ENCODE results near the gene OR52E1. TPM values are rescaled to one million over a fixed set of nuclear protein-coding genes. Genes with fewer than 3 reads are reported as not detected.

Gene OR52E1
- total RNA-seq, 1 donor from 2014 or later, result not detected

DNA sequence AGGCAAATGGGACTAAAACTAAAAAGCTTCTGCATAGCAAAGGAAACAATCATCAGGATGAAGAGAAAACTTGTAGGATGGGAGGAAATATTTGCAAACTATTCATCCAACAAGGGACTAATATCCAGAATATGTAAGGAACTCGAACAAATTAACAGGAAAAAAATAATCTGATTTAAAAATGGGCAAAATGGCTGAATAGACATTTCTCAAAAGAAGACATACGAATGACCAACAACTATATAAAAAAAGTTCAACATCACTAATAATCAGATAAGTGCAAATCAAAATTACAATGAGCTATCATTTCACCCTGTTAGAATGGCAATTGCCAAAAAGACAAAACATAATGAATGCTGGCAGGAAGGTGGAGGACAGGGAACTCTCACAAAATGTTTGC lies 12.0 kb downstream of the OR52E1 start:
- DNase-seq (ENCODE audit: low read depth), result no peak
- TF ChIP-seq CTCF (conservative IDR thresholded peaks at IDR 0.05; ENCODE audit: low read depth, low read length), result no peak
- H3K4me3 ChIP-seq (ENCODE audit: low read depth, low read length), result no peak overlapping the region

DNA sequence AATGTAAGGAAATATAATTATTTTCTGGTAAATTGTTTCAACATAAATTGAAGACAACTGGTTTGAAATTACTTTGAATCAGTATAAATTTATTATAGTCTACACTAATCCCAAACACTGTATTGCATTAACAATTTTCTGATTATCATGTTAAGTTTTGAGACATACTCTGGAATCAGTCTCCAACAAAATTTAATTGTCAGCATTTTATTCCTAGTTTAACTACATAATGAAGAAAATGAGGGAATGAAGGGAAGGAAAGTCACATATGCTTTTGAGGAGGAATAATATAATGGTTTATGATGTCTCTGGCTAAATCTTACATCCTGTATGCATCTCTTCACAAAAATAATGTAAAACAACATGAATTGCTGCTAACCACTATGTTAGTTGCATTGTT lies 14.2 kb downstream of the OR52E1 start:
- no peak overlapping the region for H3K4me3 ChIP-seq (ENCODE audit: low read depth, low read length)
- no peak for TF ChIP-seq CTCF (conservative IDR thresholded peaks at IDR 0.05; ENCODE audit: low read depth, low read length)
- no peak for DNase-seq (ENCODE audit: low read depth)

- TF ChIP-seq CTCF (conservative IDR thresholded peaks at IDR 0.05; ENCODE audit: low read depth, low read length), result no peak
- no peak for DNase-seq (ENCODE audit: low read depth)
- H3K4me3 ChIP-seq (ENCODE audit: low read depth, low read length), result no peak overlapping the region
Measured at GRCh38 chr11:5088556-5088955, 19.2 kb downstream of the OR52E1 start.

DNA sequence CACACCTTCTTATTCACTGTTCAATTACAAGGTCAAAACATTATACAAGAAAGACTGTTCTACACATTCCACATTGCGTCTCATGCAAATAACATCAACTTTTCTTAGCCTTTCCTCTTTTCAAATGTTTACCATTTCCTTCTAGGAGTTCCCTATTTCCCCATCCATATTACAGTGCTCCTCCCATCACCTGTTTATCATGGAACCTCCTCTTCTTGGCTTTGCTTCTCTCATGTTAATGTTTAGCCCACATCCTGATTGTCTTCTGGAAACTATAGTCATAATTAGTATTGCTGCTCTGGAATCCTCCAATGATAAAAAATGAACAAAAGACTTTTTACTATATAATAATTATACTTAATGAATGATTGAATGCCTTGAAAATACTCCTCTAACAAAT lies 21.3 kb downstream of the OR52E1 start:
- no peak overlapping the region for H3K4me3 ChIP-seq (ENCODE audit: low read depth, low read length)

GRCh38 chr11:5092821-5093585 lies 23.6 kb downstream of the OR52E1 start:
- DNase-seq (ENCODE audit: low read depth), result no peak
- no peak overlapping the region for H3K4me3 ChIP-seq (ENCODE audit: low read depth, low read length)
- TF ChIP-seq CTCF (conservative IDR thresholded peaks at IDR 0.05; ENCODE audit: low read depth, low read length), result no peak

More for the DNA sequence above, 21.3 kb downstream of the OR52E1 start:
- DNase-seq (ENCODE audit: low read depth), result no peak
- no peak for TF ChIP-seq CTCF (conservative IDR thresholded peaks at IDR 0.05; ENCODE audit: low read depth, low read length)

GRCh38 chr11:5096011-5096410 lies 26.6 kb downstream of the OR52E1 start:
- H3K4me3 ChIP-seq (ENCODE audit: low read depth, low read length), result no peak overlapping the region
- TF ChIP-seq CTCF (conservative IDR thresholded peaks at IDR 0.05; ENCODE audit: low read depth, low read length), result no peak
- DNase-seq (ENCODE audit: low read depth), result no peak

DNA sequence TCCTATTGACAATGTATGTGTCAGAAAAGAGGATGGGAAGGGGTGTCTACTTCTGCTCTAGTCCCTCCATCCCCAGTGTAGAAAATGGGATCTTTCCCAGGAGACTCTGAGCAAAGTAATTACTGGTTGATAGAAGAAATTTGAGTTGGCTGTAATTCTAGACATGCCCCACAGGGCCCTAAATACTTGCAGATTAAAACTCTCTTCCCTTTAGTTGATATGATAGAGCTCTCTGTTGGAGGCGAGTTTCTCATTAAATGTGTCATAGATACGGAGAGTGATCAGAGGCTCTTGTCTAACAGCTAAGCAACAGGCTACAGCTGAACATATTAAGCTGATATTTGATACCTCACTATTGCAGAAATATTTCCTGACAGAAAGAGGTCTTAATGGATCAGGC lies 32.9 kb downstream of the OR52E1 start:
- TF ChIP-seq CTCF (conservative IDR thresholded peaks at IDR 0.05; ENCODE audit: low read depth, low read length), result no peak
- no peak overlapping the region for H3K4me3 ChIP-seq (ENCODE audit: low read depth, low read length)
- no peak for DNase-seq (ENCODE audit: low read depth)

Measured in epithelial cell of proximal tubule (primary cell).